ENCODE measurements around the gene TSGA10IP.

TSGA10IP gene

DNA sequence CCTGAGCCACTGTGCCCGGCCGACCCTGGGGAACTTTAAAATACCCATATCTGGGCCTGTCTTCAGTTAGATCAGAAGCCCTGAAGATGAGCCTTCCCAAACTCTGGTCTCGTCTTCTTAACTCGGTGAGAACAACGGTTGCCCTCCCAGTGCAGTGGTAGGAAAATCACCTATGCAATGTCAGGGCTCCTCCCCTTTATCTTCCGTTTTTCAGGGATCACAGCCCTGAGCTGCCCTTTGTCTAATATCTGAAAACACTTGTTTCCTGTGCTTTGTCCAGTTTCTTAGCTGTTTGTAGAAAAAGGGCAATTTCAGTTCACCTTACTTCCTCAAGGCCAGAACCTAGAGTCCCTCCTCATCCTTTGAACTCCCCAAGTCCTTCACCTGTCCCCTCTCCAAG is 16.6 kb upstream of the TSGA10IP start:
- Histone ChIP-seq H3K27ac (replicated peaks) (peak overlapping the region; percentile 62), H3K4me3 (replicated peaks; ENCODE audit: insufficient read depth, low read length) (no peak overlapping the region)
- peak in 1 of 2 experiments; percentile 16 for DNase-seq (ENCODE audit: low read depth in 1 of 2, low spot score in 1 of 2)

DNA sequence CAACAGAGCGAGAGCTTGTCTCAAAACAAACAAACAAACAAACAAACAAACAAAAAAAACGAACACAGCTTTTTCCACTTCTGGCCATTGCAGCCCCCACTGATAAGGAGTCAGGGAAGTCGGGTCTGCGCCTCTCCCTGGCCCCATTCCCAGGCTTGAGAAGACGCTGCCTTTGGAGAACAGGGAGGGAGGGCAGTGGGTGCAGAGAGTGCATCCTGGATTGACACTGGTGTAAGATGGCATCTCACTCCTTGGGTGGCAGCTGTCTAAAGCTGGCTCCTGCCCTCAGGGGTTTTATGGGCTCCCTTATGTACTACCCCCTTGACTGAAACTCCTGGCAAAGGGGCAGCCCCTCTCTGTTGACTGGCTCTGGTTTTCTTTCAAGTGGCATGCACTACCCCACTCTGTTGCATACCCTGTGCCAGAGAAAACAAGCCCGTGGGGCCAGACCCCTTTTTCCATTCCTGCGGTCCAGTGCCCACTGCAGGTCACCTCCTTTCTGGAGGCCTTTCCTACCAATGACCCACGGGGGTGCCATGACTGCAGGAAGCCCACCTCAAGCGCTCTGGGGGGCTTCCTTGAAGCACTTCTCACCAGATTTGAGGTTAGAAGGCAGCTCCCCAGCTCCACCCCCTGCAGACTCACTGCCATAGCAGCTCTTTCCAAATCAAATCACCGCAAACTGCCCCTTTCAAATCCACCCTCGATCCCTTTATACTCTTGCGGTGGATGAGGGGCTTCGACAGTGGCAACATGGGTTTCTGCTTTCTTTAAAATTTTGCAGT is 13.3 kb upstream of the TSGA10IP start:
- Histone ChIP-seq H3K27ac (replicated peaks) (no peak overlapping the region), H3K27me3 (ENCODE audit: insufficient read depth, poor library complexity, severe bottlenecking) (no peaks in the 10 kb centered on the region), H3K4me3 (replicated peaks; ENCODE audit: insufficient read depth, low read length) (no peak overlapping the region)
- no peak for DNase-seq (ENCODE audit: low read depth in 1 of 2, low spot score in 1 of 2)
- TF ChIP-seq SPI1 (IDR thresholded peaks at IDR 0.05; ENCODE audit: borderline replicate concordance, low read depth) (no peak), POLR2AphosphoS5 (IDR thresholded peaks at IDR 0.05; ENCODE audit: low read depth) (no peak), GABPA (IDR thresholded peaks at IDR 0.05; ENCODE audit: low read depth) (no peak)
- TF ChIP-seq, protein P1, sequence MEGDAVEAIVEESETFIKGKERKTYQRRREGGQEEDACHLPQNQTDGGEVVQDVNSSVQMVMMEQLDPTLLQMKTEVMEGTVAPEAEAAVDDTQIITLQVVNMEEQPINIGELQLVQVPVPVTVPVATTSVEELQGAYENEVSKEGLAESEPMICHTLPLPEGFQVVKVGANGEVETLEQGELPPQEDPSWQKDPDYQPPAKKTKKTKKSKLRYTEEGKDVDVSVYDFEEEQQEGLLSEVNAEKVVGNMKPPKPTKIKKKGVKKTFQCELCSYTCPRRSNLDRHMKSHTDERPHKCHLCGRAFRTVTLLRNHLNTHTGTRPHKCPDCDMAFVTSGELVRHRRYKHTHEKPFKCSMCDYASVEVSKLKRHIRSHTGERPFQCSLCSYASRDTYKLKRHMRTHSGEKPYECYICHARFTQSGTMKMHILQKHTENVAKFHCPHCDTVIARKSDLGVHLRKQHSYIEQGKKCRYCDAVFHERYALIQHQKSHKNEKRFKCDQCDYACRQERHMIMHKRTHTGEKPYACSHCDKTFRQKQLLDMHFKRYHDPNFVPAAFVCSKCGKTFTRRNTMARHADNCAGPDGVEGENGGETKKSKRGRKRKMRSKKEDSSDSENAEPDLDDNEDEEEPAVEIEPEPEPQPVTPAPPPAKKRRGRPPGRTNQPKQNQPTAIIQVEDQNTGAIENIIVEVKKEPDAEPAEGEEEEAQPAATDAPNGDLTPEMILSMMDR (IDR thresholded peaks at IDR 0.05; ENCODE audit: insufficient read depth, low read length), result no peak
- TF ChIP-seq, protein P2, sequence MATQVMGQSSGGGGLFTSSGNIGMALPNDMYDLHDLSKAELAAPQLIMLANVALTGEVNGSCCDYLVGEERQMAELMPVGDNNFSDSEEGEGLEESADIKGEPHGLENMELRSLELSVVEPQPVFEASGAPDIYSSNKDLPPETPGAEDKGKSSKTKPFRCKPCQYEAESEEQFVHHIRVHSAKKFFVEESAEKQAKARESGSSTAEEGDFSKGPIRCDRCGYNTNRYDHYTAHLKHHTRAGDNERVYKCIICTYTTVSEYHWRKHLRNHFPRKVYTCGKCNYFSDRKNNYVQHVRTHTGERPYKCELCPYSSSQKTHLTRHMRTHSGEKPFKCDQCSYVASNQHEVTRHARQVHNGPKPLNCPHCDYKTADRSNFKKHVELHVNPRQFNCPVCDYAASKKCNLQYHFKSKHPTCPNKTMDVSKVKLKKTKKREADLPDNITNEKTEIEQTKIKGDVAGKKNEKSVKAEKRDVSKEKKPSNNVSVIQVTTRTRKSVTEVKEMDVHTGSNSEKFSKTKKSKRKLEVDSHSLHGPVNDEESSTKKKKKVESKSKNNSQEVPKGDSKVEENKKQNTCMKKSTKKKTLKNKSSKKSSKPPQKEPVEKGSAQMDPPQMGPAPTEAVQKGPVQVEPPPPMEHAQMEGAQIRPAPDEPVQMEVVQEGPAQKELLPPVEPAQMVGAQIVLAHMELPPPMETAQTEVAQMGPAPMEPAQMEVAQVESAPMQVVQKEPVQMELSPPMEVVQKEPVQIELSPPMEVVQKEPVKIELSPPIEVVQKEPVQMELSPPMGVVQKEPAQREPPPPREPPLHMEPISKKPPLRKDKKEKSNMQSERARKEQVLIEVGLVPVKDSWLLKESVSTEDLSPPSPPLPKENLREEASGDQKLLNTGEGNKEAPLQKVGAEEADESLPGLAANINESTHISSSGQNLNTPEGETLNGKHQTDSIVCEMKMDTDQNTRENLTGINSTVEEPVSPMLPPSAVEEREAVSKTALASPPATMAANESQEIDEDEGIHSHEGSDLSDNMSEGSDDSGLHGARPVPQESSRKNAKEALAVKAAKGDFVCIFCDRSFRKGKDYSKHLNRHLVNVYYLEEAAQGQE (IDR thresholded peaks at IDR 0.05; ENCODE audit: insufficient replicate concordance, low read depth), result no peak

More for the DNA sequence above, 16.6 kb upstream of the TSGA10IP start:
- no peaks in the 10 kb centered on the region for H3K27me3 ChIP-seq (ENCODE audit: insufficient read depth, poor library complexity, severe bottlenecking)
- TF ChIP-seq GABPA (IDR thresholded peaks at IDR 0.05; ENCODE audit: low read depth) (no peak), POLR2AphosphoS5 (IDR thresholded peaks at IDR 0.05; ENCODE audit: low read depth) (no peak), SPI1 (IDR thresholded peaks at IDR 0.05; ENCODE audit: borderline replicate concordance, low read depth) (no peak)
- TF ChIP-seq, protein P2 (IDR thresholded peaks at IDR 0.05; ENCODE audit: insufficient replicate concordance, low read depth), result no peak
- TF ChIP-seq, protein P1 (IDR thresholded peaks at IDR 0.05; ENCODE audit: insufficient read depth, low read length), result no peak

DNA sequence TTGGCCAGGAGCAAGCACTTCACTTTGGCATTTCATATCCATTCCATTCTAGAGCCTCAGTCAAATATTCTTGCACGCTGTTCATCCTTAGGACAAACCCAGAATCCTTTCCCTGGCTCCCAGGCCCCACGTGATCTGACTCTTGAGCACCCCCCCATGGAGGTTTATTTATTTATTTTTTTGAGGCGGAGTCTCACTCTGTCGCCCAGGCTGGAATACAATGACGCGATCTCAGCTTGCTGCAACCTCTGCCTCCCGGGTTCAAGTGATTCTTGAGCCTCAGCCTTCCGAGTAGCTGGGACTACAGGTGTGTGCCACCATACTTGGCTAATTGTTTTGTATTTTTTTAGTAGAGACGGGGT is 12.7 kb upstream of the TSGA10IP start:
- no peak for DNase-seq (ENCODE audit: low read depth in 1 of 2, low spot score in 1 of 2)
- H3K4me3 ChIP-seq (replicated peaks; ENCODE audit: insufficient read depth, low read length), result no peak overlapping the region
- TF ChIP-seq POLR2AphosphoS5 (IDR thresholded peaks at IDR 0.05; ENCODE audit: low read depth), result no peak
- TF ChIP-seq GABPA (IDR thresholded peaks at IDR 0.05; ENCODE audit: low read depth), result no peak
- TF ChIP-seq SPI1 (IDR thresholded peaks at IDR 0.05; ENCODE audit: borderline replicate concordance, low read depth), result no peak
- TF ChIP-seq, protein P2 (IDR thresholded peaks at IDR 0.05; ENCODE audit: insufficient replicate concordance, low read depth), result no peak
- TF ChIP-seq, protein P1 (IDR thresholded peaks at IDR 0.05; ENCODE audit: insufficient read depth, low read length), result no peak
- H3K27ac ChIP-seq (replicated peaks), result no peak overlapping the region
- no peaks in the 10 kb centered on the region for H3K27me3 ChIP-seq (ENCODE audit: insufficient read depth, poor library complexity, severe bottlenecking)

Measured in HL-60 (cell line).